GM12878 (cell line): ENCODE measurements around the gene ACADVL. TPM values are rescaled to one million over a fixed set of nuclear protein-coding genes. Genes with fewer than 3 reads are reported as not detected.

Source experiments
- BHLHE40 ChIP-seq, 2 experiments: fragments of 450-650 bp in 1 of 2; IDR thresholded peaks; 2 replicates each; pipeline ENCODE4 v1.6.1; 2011 to 2017; ENCODE audit warnings: low read depth in 2 of 2, borderline replicate concordance in 1 of 2, improper control_type of control experiment in 1 of 2, low read length in 1 of 2, mild to moderate bottlenecking in 1 of 2
- CHD2 ChIP-seq: IDR thresholded peaks from 2 replicates; pipeline ENCODE4 v1.6.1; 2011; ENCODE audit warnings: low read depth, low read length, improper control_type of control experiment, borderline replicate concordance
- GATAD2B ChIP-seq: fragments of 450-650 bp; conservative IDR thresholded peaks from 2 replicates; pipeline ENCODE4 v1.6.1; 2017; ENCODE audit warnings: low read depth, mild to moderate bottlenecking, moderate library complexity
- MAX ChIP-seq: IDR thresholded peaks from 2 replicates; pipeline ENCODE4 v1.6.1; 2012; ENCODE audit warnings: low read depth, low read length, improper control_type of control experiment
- NR2C1 ChIP-seq: fragments of 450-650 bp; IDR thresholded peaks from 2 replicates; pipeline ENCODE4 v1.6.1; 2017; ENCODE audit warnings: antibody characterized with exemption, mild to moderate bottlenecking, moderate library complexity
- POLR2AphosphoS5 ChIP-seq: IDR thresholded peaks from 2 replicates; pipeline ENCODE4 v1.6.1; 2011; ENCODE audit warnings: mild to moderate bottlenecking, low read length, inconsistent platforms
- SIN3A ChIP-seq: IDR thresholded peaks from 2 replicates; pipeline ENCODE4 v1.6.1; 2012; ENCODE audit warnings: low read depth, low read length, improper control_type of control experiment
- SP1 ChIP-seq: IDR thresholded peaks from one replicate; pipeline ENCODE4 v1.6.1; 2011; ENCODE audit warnings: low read depth, low read length
- ZNF592 ChIP-seq: fragments of 450-650 bp; IDR thresholded peaks from 2 replicates; pipeline ENCODE4 v1.6.1; 2017; ENCODE audit warnings: mild to moderate bottlenecking, moderate library complexity
- polyA plus RNA-seq, 11 experiments: library from polyadenylated mRNA; depleted of rRNA in 4 of 11; unstranded in 6 of 11; stranded (reverse) in 5 of 11; fragments of >200 nt; fragmentation: Nextera tagmentation in 4 of 11; fragmentation: Illumina TruSeq in 1 of 11; extraction: Ambion mirVana in 4 of 11; extraction: Trizol in 1 of 11; gene quantifications; 1 replicate in 1 of 11; 2 replicates in 10 of 11; pipeline versions ENCODE4 v1.2.1 to v1.2.3, GENCODE V29; 2011 to 2016; ENCODE audit warnings: inconsistent platforms in 2 of 11, missing spikeins in 2 of 11, low read depth in 1 of 11
- total RNA-seq, 4 experiments: library from RNA; depleted of rRNA in 3 of 4; stranded (reverse); fragments of >200 nt in 3 of 4; fragmentation: Illumina TruSeq in 1 of 4; extraction: Trizol in 1 of 4; gene quantifications; 2 replicates each; pipeline versions ENCODE4 v1.2.1 to v1.2.3, GENCODE V29; 2013 to 2021

Gene ACADVL
- total and polyA plus RNA-seq, 10 of the 15 experiments (the other 5 are each of a cell fraction or from before 2014, with no cell fraction given), result 25.4 to 232 (median 180) TPM

GRCh38 chr17:7237761-7238419, 18.2 kb downstream of the ACADVL start (continued):
- 0 out of 2 replicates have a peak, but pooled peaks have one; percentile 32 for TF ChIP-seq GATAD2B
- TF ChIP-seq NR2C1, result 0 out of 2 replicates have a peak, but pooled peaks have one; percentile 17
- TF ChIP-seq POLR2AphosphoS5, result peak; percentile 55; the same call in 1 of the 2 replicates
- 0 out of 2 replicates have a peak, but pooled peaks have one; percentile 28 for TF ChIP-seq SIN3A
- peak in 1 of 2 experiments; percentile 49; a peak in 1 of 4 replicates for TF ChIP-seq BHLHE40 (IDR thresholded peaks at IDR 0.05; ENCODE audit: borderline replicate concordance in 1 of 2, low read depth in 2 of 2, low read length in 1 of 2)
- TF ChIP-seq MAX, result peak; percentile 38; the same call in 1 of the 2 replicates
- peak; percentile 79; the same call in 1 of the 2 replicates for TF ChIP-seq CHD2
- no peak for TF ChIP-seq ZNF592
- TF ChIP-seq SP1, result peak; percentile 26
- TF ChIP-seq, all 136 proteins: peak for 19
